Measurements from ENCODE around the gene DUS2.

DUS2 gene

DNA sequence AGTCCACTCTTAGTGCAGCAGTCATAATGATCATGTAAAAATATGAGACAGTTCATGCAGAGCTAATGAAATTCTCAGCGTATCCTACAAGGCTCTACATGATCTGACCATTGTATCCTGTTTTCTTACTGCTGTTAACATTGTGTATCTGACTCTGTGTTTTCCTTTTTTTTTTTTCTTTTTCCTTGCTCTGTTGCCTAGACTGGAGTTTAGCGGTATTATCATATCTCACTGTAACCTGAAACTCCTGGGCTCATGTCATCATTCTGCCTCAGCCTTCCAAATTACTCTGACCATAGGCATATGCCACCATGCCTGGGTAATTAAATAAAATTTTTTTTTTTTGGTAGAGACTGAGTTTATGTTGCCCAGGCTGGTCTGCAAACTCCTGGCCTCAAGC, 12.1 kb downstream of the DUS2 start:
- Histone ChIP-seq H3K4me1 (ENCODE audit: control insufficient read depth, insufficient read depth, low read length) (no peaks in the 10 kb centered on the region), H3K36me3 (ENCODE audit: control insufficient read depth, insufficient read depth, low read length) (no peaks in the 10 kb centered on the region), H3K4me3 (ENCODE audit: low read length) (no peak overlapping the region), H3K27me3 (ENCODE audit: control insufficient read depth, insufficient read depth, low read length) (no peaks in the 10 kb centered on the region), H3K9ac (ENCODE audit: low read length) (no peak overlapping the region), H3K27ac (ENCODE audit: low read depth, low read length) (no peak overlapping the region)

DNA sequence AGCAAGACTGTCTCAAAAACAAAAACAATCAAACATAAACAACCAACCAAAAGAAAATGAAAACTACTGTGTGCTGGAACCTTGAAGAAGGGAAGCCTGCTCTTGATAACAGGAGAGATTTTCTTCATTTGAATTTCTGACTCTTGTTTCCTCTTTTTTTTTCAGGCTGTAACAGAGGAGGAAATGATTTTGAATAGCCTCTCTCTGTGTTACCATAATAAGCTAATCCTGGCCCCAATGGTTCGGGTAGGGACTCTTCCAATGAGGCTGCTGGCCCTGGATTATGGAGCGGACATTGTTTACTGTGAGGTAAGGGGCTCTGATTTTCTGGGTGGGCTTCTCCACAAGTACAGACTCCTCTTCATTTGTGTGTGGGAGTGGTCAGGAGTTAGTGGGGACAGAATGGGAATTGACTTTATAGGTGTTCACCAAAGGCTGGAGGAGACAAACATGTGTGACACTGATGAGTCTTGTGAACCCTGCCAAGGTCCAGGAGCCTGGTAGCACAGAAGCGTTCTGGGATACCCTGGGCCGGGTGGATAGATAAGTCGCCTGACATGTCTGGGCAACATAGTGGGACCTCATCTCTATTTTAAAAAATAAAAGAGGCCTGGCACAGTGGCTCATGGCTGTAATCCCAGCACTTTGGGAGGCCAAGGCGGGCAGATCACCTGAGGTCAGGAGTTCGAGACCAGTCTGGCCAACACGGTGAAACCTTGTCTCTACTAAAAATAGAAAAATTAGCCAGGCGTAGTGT, 14.9 kb downstream of the DUS2 start:
- Histone ChIP-seq H3K27me3 (ENCODE audit: control insufficient read depth, insufficient read depth, low read length) (no peaks in the 10 kb centered on the region), H3K27ac (ENCODE audit: low read depth, low read length) (no peak overlapping the region), H3K4me3 (ENCODE audit: low read length) (no peak overlapping the region), H3K36me3 (ENCODE audit: control insufficient read depth, insufficient read depth, low read length) (no peaks in the 10 kb centered on the region), H3K4me1 (ENCODE audit: control insufficient read depth, insufficient read depth, low read length) (no peaks in the 10 kb centered on the region), H3K9ac (ENCODE audit: low read length) (no peak overlapping the region)

DNA sequence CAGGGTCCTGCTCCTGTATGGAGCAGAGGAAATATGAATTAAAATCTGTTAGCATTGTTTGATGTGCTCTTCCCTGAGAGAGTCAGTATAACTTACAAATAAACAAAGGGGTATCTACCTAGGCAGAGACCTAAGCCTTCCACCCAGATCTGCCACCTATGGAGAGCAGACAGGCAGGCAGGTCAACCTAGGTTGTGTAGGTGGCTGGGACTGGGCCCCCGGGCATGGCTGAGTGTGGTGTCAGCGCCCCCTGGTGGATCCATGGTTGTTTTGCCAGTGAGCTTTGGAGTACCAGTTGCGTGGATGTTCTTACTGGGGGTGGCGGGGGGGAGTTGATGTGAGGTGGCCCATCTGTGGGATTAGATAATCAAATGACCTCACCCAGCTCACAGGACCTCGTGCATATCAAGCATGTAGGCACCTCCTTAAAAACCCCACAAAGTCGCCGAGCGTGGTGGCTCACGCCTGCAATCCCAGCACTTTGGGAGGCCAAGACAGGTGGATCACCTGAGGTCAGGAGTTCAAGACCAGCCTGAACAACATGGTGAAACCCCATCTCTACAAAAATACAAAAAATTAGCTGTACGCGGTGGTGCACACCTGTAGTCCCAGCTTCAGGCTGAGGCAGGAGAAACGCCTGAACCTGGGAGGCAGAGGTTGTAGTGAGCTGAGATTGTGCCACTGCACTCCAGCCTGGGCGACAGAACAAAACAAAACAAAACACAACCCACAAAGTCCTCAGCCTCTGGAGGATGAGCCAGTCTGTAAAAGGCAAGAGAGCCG, 17.6 kb downstream of the DUS2 start:
- no peaks in the 10 kb centered on the region for H3K4me1 ChIP-seq (ENCODE audit: control insufficient read depth, insufficient read depth, low read length)
- no peak overlapping the region for H3K9ac ChIP-seq (ENCODE audit: low read length)
- no peak overlapping the region for H3K27ac ChIP-seq (ENCODE audit: low read depth, low read length)
- H3K4me3 ChIP-seq (ENCODE audit: low read length): no peak overlapping the region
- no peaks in the 10 kb centered on the region for H3K27me3 ChIP-seq (ENCODE audit: control insufficient read depth, insufficient read depth, low read length)
- H3K36me3 ChIP-seq (ENCODE audit: control insufficient read depth, insufficient read depth, low read length): no peaks in the 10 kb centered on the region

DNA sequence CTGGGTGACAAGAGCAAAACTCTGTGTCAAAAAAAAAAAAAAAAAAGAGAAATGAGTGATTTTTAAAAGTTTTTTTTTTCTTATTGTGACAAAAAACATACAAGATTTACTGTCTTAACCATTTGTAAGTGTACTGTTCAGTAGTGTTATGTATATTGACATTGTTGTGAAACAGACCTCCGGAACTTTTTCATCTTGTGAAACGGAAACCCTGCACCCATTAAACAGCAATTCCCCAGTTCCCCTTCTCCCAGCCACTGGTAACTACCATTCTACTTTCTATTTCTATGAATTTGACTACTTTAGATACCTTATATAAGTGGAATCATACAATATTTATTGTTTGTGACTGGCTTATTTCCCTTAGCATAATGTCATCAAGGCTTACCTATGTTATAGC, 18.7 kb downstream of the DUS2 start:
- H3K27ac ChIP-seq (ENCODE audit: low read depth, low read length): no peak overlapping the region
- H3K9ac ChIP-seq (ENCODE audit: low read length): no peak overlapping the region
- no peaks in the 10 kb centered on the region for H3K27me3 ChIP-seq (ENCODE audit: control insufficient read depth, insufficient read depth, low read length)
- H3K4me1 ChIP-seq (ENCODE audit: control insufficient read depth, insufficient read depth, low read length): no peaks in the 10 kb centered on the region
- H3K36me3 ChIP-seq (ENCODE audit: control insufficient read depth, insufficient read depth, low read length): no peaks in the 10 kb centered on the region
- H3K4me3 ChIP-seq (ENCODE audit: low read length): no peak overlapping the region

DNA sequence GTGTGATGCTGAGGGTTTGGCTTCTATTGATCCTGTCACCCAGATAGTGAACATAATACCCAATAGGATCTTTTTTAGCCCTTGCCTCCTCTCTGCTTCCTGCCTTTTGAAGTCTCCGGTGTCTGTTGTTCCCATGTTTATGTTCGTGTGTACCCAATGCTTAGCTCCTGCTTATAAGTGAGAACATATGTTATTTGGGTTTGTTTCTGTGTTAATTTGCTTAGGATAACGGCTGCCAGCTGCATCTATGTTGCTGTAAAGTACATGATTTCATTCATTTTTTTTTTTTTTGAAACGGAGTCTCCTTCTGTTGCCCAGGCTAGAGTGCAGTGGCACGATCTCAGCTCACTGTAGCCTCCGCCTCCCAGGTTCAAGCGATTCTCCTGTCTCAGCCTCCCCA, 23.0 kb downstream of the DUS2 start:
- Histone ChIP-seq H3K27me3 (ENCODE audit: control insufficient read depth, insufficient read depth, low read length) (no peaks in the 10 kb centered on the region), H3K4me1 (ENCODE audit: control insufficient read depth, insufficient read depth, low read length) (no peaks in the 10 kb centered on the region), H3K27ac (ENCODE audit: low read depth, low read length) (no peak overlapping the region), H3K9ac (ENCODE audit: low read length) (no peak overlapping the region), H3K36me3 (ENCODE audit: control insufficient read depth, insufficient read depth, low read length) (peaks cover 5% of the 10 kb centered on the region), H3K4me3 (ENCODE audit: low read length) (no peak overlapping the region)

DNA sequence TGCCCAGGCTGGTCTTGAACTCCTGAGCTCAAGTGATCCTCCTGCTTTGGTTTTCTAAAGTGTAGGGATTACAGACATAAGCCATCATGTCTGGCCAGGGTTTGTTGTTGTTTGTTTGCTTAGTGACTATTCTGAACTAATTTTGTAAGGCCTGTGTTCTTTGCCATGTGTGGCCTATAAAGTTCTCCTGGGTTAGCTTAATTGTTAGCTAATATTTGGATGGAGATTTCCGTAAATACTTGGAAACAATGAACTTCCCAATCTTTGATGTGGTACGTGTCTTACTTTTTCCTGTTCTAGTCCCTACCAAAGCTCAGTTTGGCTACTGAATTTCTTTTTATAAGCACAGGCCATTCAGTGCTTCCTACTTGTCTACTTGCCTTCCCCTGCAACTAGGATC, 24.9 kb downstream of the DUS2 start:
- Histone ChIP-seq H3K27ac (ENCODE audit: low read depth, low read length) (no peak overlapping the region), H3K4me1 (ENCODE audit: control insufficient read depth, insufficient read depth, low read length) (no peaks in the 10 kb centered on the region), H3K9ac (ENCODE audit: low read length) (no peak overlapping the region), H3K4me3 (ENCODE audit: low read length) (no peak overlapping the region), H3K27me3 (ENCODE audit: control insufficient read depth, insufficient read depth, low read length) (no peaks in the 10 kb centered on the region), H3K36me3 (ENCODE audit: control insufficient read depth, insufficient read depth, low read length) (peaks cover 5% of the 10 kb centered on the region)

DNA sequence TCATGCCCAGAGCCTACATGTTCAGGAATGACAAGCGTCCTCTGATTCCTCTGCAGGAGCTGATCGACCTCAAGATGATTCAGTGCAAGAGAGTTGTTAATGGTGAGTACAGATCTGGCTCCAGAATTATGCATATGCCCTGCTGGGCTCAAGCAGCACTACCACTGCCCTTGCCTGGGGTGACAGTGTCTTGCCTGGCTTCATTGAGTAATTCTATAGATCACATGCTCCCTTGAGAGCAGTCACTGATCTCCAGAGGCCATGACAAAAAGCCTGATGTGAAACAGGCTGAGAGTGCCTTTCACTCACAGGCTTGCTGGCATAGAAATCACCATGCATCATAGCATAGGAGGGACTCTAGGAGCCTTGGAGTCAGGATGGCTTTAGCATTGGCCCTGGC, 26.4 kb downstream of the DUS2 start:
- no peak overlapping the region for H3K27ac ChIP-seq (ENCODE audit: low read depth, low read length)

DNA sequence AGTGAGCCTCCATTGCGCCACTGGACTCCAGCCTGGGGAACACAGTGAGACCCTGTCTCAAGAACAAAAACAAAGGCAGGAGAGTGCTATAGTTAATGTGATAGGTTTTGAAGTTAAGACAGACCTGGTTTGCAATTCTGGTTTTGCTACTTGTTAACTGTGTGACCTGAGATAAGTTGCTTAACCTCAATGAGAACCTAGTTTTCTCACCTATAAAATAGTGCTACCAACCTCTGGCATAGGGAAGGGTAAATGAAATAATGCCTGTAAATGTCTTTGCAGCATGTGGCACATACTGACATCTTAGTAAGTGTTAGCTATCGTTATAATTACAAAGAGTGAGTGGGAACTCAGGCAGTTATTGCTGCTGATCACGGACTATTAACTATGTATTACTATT, 32.3 kb downstream of the DUS2 start:
- Histone ChIP-seq H3K36me3 (ENCODE audit: control insufficient read depth, insufficient read depth, low read length) (peaks cover 5% of the 10 kb centered on the region), H3K27ac (ENCODE audit: low read depth, low read length) (no peak overlapping the region), H3K9ac (ENCODE audit: low read length) (no peak overlapping the region), H3K4me3 (ENCODE audit: low read length) (no peak overlapping the region), H3K4me1 (ENCODE audit: control insufficient read depth, insufficient read depth, low read length) (no peaks in the 10 kb centered on the region), H3K27me3 (ENCODE audit: control insufficient read depth, insufficient read depth, low read length) (no peaks in the 10 kb centered on the region)

More for the DNA sequence above, 26.4 kb downstream of the DUS2 start:
- Histone ChIP-seq H3K4me3 (ENCODE audit: low read length) (no peak overlapping the region), H3K9ac (ENCODE audit: low read length) (no peak overlapping the region), H3K27me3 (ENCODE audit: control insufficient read depth, insufficient read depth, low read length) (no peaks in the 10 kb centered on the region), H3K36me3 (ENCODE audit: control insufficient read depth, insufficient read depth, low read length) (peaks cover 8% of the 10 kb centered on the region), H3K4me1 (ENCODE audit: control insufficient read depth, insufficient read depth, low read length) (no peaks in the 10 kb centered on the region)

DNA sequence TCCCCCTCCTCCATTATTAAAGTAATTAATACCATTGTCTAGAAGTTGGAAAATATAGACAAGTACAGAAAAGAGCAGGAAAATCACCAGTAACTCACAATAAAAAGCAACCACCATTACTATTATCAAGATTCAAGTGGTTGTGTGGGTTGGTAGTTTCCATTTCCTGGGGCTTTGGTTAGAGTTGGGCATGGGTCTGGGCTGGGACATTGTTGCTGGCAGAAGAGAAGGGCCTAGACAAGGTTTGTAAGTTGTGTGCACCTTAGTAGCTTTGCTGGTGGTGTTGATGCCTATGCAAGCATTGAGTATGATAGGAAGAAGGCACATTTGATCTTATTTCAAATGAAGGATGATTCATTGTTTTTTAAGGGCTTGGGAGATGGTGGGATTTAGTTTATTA, 36.7 kb downstream of the DUS2 start:
- Histone ChIP-seq H3K36me3 (ENCODE audit: control insufficient read depth, insufficient read depth, low read length) (peaks cover 10% of the 10 kb centered on the region), H3K9ac (ENCODE audit: low read length) (no peak overlapping the region), H3K27me3 (ENCODE audit: control insufficient read depth, insufficient read depth, low read length) (no peaks in the 10 kb centered on the region), H3K27ac (ENCODE audit: low read depth, low read length) (no peak overlapping the region), H3K4me1 (ENCODE audit: control insufficient read depth, insufficient read depth, low read length) (no peaks in the 10 kb centered on the region), H3K4me3 (ENCODE audit: low read length) (no peak overlapping the region)

DNA sequence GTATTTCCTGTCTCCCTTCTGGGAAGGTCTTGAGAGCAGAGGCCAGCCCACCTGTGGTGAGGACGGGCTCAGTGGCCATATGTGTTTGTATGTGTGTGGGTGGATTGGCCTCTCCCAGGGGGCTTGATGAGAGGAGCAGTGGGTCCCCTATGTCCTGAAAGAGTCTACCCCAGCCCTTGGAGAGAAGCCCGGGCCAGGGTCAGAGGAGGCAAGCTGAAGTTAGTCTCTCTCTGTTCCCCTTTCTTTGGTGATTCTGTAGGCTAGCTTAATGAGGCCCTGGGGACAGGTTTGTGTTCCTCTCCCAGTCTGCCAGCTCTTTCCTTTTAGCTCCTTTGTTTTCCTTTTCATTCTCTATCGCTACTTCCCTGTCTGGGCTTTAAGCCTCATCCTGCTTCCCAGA, 38.3 kb downstream of the DUS2 start:
- Histone ChIP-seq H3K27ac (ENCODE audit: low read depth, low read length) (no peak overlapping the region), H3K27me3 (ENCODE audit: control insufficient read depth, insufficient read depth, low read length) (no peaks in the 10 kb centered on the region), H3K9ac (ENCODE audit: low read length) (no peak overlapping the region), H3K4me3 (ENCODE audit: low read length) (no peak overlapping the region), H3K36me3 (ENCODE audit: control insufficient read depth, insufficient read depth, low read length) (peaks cover 10% of the 10 kb centered on the region), H3K4me1 (ENCODE audit: control insufficient read depth, insufficient read depth, low read length) (no peaks in the 10 kb centered on the region)

DNA sequence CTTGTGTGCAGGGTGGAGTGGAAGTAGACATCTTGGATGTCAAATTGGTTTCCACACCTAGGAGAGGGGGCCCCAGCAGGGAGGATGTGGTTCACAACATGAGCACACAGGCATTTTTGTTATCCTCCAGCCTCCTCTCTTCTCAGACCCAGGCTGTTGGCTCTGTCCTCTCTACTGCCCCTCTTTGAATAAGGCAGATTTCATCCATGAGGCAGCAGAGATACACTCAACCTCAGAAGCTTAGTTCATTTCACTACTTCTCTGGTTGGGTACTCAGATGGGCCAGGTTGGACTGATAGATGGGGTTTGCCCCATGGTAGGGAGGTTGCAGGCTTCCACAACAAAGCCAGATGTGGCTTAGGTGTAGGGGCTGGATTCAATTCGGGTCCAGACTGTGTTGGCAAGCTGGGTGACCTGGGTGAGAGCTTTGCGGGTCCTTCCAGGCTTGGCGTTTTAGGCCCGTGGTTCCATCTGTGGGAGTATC, 39.9 kb downstream of the DUS2 start:
- peaks cover 2% of the 10 kb centered on the region for H3K4me1 ChIP-seq (ENCODE audit: control insufficient read depth, insufficient read depth, low read length)

DNA sequence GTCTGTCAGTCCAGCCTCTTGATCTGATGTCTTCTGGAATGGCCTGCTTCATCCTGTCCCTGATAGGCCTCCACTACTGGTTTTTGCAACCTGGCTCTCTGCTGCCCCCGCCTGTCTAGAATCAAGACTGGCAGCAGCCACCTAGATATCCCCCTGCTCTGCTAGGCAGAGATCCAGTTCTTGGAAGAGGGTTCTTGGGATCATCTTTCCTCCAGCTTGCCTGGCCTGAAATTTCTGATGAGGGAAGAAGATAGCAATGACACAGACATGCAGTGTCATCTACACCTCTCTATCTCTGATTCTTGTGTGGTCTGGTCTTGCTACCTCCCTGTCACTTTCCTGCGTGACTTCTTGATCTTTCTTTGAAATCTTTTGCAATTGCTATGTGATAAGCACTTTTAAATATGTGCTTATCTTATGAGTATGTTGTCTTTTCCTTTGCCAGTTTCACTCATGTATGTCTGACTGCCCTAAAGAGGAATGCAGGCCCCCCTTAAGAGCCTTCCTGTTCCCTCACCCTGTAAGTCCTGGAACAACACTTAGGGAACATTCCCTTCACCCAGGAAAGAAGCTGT, 41.8 kb downstream of the DUS2 start:
- Histone ChIP-seq H3K4me1 (ENCODE audit: control insufficient read depth, insufficient read depth, low read length) (peaks cover 5% of the 10 kb centered on the region), H3K9ac (ENCODE audit: low read length) (no peak overlapping the region), H3K36me3 (ENCODE audit: control insufficient read depth, insufficient read depth, low read length) (peaks cover 10% of the 10 kb centered on the region), H3K27me3 (ENCODE audit: control insufficient read depth, insufficient read depth, low read length) (no peaks in the 10 kb centered on the region), H3K4me3 (ENCODE audit: low read length) (no peak overlapping the region), H3K27ac (ENCODE audit: low read depth, low read length) (no peak overlapping the region)

More for the DNA sequence above, 39.9 kb downstream of the DUS2 start:
- Histone ChIP-seq H3K9ac (ENCODE audit: low read length) (no peak overlapping the region), H3K36me3 (ENCODE audit: control insufficient read depth, insufficient read depth, low read length) (peaks cover 10% of the 10 kb centered on the region), H3K27ac (ENCODE audit: low read depth, low read length) (no peak overlapping the region), H3K4me3 (ENCODE audit: low read length) (no peak overlapping the region), H3K27me3 (ENCODE audit: control insufficient read depth, insufficient read depth, low read length) (no peaks in the 10 kb centered on the region)
